Neural crest cell (in vitro differentiated cells): ENCODE measurements around the gene LRRC23. TPM values are rescaled to one million over a fixed set of nuclear protein-coding genes. Genes with fewer than 3 reads are reported as not detected.

Experiments used
- DNase-seq: peaks from one replicate; pipeline ENCODE4 v3.0.0; 2021; ENCODE audit warnings: low read depth, mixed read lengths, low spot score
- H3K27ac Mint-ChIP-seq: one replicate; pipeline ENCODE4 v1.8.0; 2021; ENCODE audit warnings: mild to moderate bottlenecking, mixed read lengths; ENCODE audit not compliant: unreplicated experiment
- H3K27me3 Mint-ChIP-seq: 2 replicates; pipeline ENCODE4 v1.8.0; 2021; ENCODE audit warnings: low read depth, mild to moderate bottlenecking, mixed read lengths
- H3K36me3 Mint-ChIP-seq: 2 replicates; pipeline ENCODE4 v1.8.0; 2021; ENCODE audit warnings: low read depth, mild to moderate bottlenecking, mixed read lengths
- H3K4me1 Mint-ChIP-seq: 2 replicates; pipeline ENCODE4 v1.8.0; 2021; ENCODE audit warnings: mixed read lengths
- H3K4me3 Mint-ChIP-seq: one replicate; pipeline ENCODE4 v1.8.0; 2021; ENCODE audit warnings: mild to moderate bottlenecking, mixed read lengths
- H3K9me3 Mint-ChIP-seq: 2 replicates; pipeline ENCODE4 v1.8.0; 2021; ENCODE audit warnings: mixed read lengths
- total RNA-seq: library from RNA; stranded (reverse); gene quantifications from 2 replicates; pipeline ENCODE4 v1.2.1, GENCODE V29; 2021
- TF ChIP-seq, protein P1 (sequence below): fragments of 200-600 bp; sonication (generic); conservative IDR thresholded peaks from 2 replicates; pipeline ENCODE4 v1.5.0; 2021; ENCODE audit warnings: antibody characterized with exemption, mild to moderate bottlenecking

The LRRC23 gene
- total RNA-seq, 1 donor from 2014 or later: 4.8 TPM

DNA sequence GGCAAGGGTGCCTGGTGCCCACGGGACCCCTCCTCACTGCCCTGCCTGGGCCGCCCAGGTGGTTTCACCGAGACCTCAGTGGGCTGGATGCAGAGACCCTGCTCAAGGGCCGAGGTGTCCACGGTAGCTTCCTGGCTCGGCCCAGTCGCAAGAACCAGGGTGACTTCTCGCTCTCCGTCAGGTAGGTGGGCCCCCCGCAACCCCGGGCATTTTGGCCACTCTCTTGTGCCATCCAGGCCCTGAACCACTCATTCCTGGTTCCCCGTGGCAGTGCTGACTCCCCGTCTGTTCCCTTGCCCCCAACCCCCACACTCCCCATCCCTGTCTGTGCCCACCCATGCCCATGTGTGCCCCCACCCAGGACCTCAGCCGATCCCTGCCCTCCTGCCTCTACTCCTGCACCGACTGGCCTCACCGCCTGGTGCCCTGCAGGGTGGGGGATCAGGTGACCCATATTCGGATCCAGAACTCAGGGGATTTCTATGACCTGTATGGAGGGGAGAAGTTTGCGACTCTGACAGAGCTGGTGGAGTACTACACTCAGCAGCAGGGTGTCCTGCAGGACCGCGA, 47.0 kb downstream of the LRRC23 start:
- Mint-ChIP-seq H3K36me3 (peaks cover 4% of the 10 kb centered on the region), H3K27ac (no peak overlapping the region), H3K4me1 (peaks cover 24% of the 10 kb centered on the region), H3K27me3 (peaks cover 4% of the 10 kb centered on the region), H3K9me3 (no peaks in the 10 kb centered on the region), H3K4me3 (no peak overlapping the region)
- no peak for DNase-seq
- TF ChIP-seq, protein P1, sequence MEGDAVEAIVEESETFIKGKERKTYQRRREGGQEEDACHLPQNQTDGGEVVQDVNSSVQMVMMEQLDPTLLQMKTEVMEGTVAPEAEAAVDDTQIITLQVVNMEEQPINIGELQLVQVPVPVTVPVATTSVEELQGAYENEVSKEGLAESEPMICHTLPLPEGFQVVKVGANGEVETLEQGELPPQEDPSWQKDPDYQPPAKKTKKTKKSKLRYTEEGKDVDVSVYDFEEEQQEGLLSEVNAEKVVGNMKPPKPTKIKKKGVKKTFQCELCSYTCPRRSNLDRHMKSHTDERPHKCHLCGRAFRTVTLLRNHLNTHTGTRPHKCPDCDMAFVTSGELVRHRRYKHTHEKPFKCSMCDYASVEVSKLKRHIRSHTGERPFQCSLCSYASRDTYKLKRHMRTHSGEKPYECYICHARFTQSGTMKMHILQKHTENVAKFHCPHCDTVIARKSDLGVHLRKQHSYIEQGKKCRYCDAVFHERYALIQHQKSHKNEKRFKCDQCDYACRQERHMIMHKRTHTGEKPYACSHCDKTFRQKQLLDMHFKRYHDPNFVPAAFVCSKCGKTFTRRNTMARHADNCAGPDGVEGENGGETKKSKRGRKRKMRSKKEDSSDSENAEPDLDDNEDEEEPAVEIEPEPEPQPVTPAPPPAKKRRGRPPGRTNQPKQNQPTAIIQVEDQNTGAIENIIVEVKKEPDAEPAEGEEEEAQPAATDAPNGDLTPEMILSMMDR: no peak

- no peak overlapping the region for H3K4me3 Mint-ChIP-seq
- peaks cover 18% of the 10 kb centered on the region for H3K4me1 Mint-ChIP-seq
- H3K27ac Mint-ChIP-seq: peak overlapping the region; percentile 71
- TF ChIP-seq, protein P1: no peak
- H3K9me3 Mint-ChIP-seq: no peaks in the 10 kb centered on the region
- no peaks in the 10 kb centered on the region for H3K27me3 Mint-ChIP-seq
- DNase-seq: no peak
- H3K36me3 Mint-ChIP-seq: no peaks in the 10 kb centered on the region
Measured at GRCh38 chr12:6952121-6952862, 47.7 kb downstream of the LRRC23 start.

GRCh38 chr12:6952863-6953441, 48.3 kb downstream of the LRRC23 start:
- Mint-ChIP-seq H3K27me3 (no peaks in the 10 kb centered on the region), H3K9me3 (no peaks in the 10 kb centered on the region), H3K36me3 (no peaks in the 10 kb centered on the region), H3K4me1 (peaks cover 18% of the 10 kb centered on the region), H3K4me3 (no peak overlapping the region), H3K27ac (peak overlapping the region; percentile 71)
- TF ChIP-seq, protein P1: no peak
- no peak for DNase-seq

GRCh38 chr12:6953442-6954315, 49.1 kb downstream of the LRRC23 start:
- Mint-ChIP-seq H3K27ac (peak overlapping the region; percentile 83), H3K9me3 (no peaks in the 10 kb centered on the region), H3K36me3 (no peaks in the 10 kb centered on the region), H3K4me3 (no peak overlapping the region), H3K27me3 (no peaks in the 10 kb centered on the region), H3K4me1 (peaks cover 18% of the 10 kb centered on the region)
- TF ChIP-seq, protein P1: no peak
- no peak for DNase-seq
